OCI-LY3 (cell line): Measurements from ENCODE around the gene RAB38.

Experiments used
- H2AFZ ChIP-seq: fragments of 200-600, 300-600 bp; shearing (Covaris generic); 2 replicates; pipeline ENCODE4 v1.6.0; 2014; ENCODE audit warnings: antibody characterized with exemption, low read depth, low read length
- H3K27ac ChIP-seq: fragments of 200-600, 300-600 bp; sonication (generic); 2 replicates; pipeline ENCODE4 v1.5.1; 2014; ENCODE audit warnings: mild to moderate bottlenecking, low read length, moderate library complexity, mixed read lengths
- H3K27me3 ChIP-seq: fragments of 200-600, 300-600 bp; sonication (generic); 2 replicates; pipeline ENCODE4 v1.6.1; 2014; ENCODE audit warnings: low read depth, low read length, mixed read lengths
- H3K36me3 ChIP-seq: fragments of 200-600, 300-600 bp; sonication (generic); replicated peaks from 2 replicates; pipeline ENCODE3; 2014; ENCODE audit warnings: low read depth, low read length, mixed read lengths
- H3K4me1 ChIP-seq: fragments of 300-600, 200-600 bp; sonication (generic); 2 replicates; pipeline ENCODE4 v1.6.1; 2014; ENCODE audit warnings: low read length, mixed read lengths
- H3K4me2 ChIP-seq: fragments of 200-600, 300-600 bp; sonication (generic); 2 replicates; pipeline ENCODE4 v1.6.1; 2014; ENCODE audit warnings: low read length, mixed read lengths
- H3K4me3 ChIP-seq: fragments of 300-600, 200-600 bp; sonication (generic); 2 replicates; pipeline ENCODE4 v1.5.1; 2014; ENCODE audit warnings: antibody characterized with exemption, mild to moderate bottlenecking, low read length, moderate library complexity
- H3K79me2 ChIP-seq: fragments of 300-600, 200-600 bp; shearing (Covaris generic); 2 replicates; pipeline ENCODE4 v1.6.1; 2014; ENCODE audit warnings: mild to moderate bottlenecking, low read length, mixed read lengths
- H3K9ac ChIP-seq: fragments of 300-600, 200-600 bp; shearing (Covaris generic); 2 replicates; pipeline ENCODE4 v1.6.0; 2014; ENCODE audit warnings: mild to moderate bottlenecking, low read length, moderate library complexity
- H3K9me3 ChIP-seq: fragments of 200-600, 300-600 bp; shearing (Covaris generic); 2 replicates; pipeline ENCODE4 v1.6.1; 2014; ENCODE audit warnings: low read length, mixed read lengths; ENCODE audit not compliant: insufficient read depth
- H4K20me1 ChIP-seq: fragments of 200-600, 300-600 bp; sonication (generic); 2 replicates; pipeline ENCODE4 v1.6.1; 2016; ENCODE audit warnings: low read length, mixed read lengths; ENCODE audit not compliant: insufficient read depth
- CTCF ChIP-seq: fragments of 200-600, 300-600 bp; sonication (generic); IDR thresholded peaks from 2 replicates; pipeline ENCODE4 v1.5.1; 2014; ENCODE audit warnings: antibody characterized with exemption, low read length, low read depth
- EZH2phosphoT487 ChIP-seq: fragments of 200-600 bp; shearing (Covaris generic); IDR thresholded peaks from 2 replicates; pipeline ENCODE4 v1.6.1; 2018; ENCODE audit warnings: antibody characterized with exemption, mixed run types, low read depth

Gene RAB38

DNA sequence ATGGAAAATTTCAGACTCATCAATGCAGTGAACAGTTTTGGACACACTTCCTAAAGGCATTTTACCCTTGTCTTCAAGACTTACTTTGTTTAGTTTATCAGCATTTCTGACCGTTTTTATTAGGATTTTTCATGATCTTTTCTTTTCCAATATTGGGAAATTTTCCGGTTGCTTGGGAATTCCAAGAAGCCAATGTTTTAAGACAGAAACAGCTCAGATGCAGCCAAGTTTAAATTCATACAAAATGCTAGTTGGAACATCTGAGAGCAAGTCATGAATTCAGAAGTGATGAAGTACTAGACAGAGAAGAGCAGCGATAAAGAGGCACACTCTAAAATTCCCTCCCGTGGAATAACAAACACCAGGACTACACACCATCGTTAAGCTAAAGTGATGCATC lies 68.6 kb downstream of the RAB38 start:
- TF ChIP-seq CTCF, result no peak
- Histone ChIP-seq H3K36me3 (no peaks in the 10 kb centered on the region), H3K4me3 (no peak overlapping the region), H3K4me1 (peaks cover 28% of the 10 kb centered on the region), H3K79me2 (no peaks in the 10 kb centered on the region), H3K27me3 (no peaks in the 10 kb centered on the region), H3K9ac (no peak overlapping the region), H4K20me1 (no peaks in the 10 kb centered on the region), H3K9me3 (no peaks in the 10 kb centered on the region), H3K27ac (no peak overlapping the region), H2AFZ (no peak overlapping the region), H3K4me2 (no peak overlapping the region)

DNA sequence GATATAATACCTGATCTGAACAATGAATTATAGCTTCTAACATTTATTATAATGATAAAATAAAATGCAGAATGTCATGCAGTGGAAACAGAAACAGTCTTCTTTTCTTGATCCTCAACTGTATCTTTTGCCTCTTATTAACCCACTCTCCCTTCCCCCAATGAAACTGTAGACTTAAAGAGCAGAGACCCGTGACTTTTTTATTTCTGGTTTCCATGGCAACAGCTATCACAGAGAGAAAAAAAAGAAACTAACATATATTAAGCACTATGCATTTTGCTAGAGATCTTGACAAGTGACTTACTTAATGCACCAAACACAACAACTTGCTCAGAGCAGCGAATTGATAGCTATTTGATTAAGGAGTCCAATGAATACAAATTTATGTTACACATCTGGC lies 69.3 kb downstream of the RAB38 start:
- no peaks in the 10 kb centered on the region for H3K36me3 ChIP-seq
- no peaks in the 10 kb centered on the region for H4K20me1 ChIP-seq
- no peaks in the 10 kb centered on the region for H3K27me3 ChIP-seq
- no peak overlapping the region for H2AFZ ChIP-seq
- H3K4me2 ChIP-seq, result peak overlapping the region; percentile 13; the same call in 1 of the 2 replicates
- H3K4me3 ChIP-seq, result no peak overlapping the region
- H3K27ac ChIP-seq, result no peak overlapping the region
- no peak overlapping the region for H3K9ac ChIP-seq
- no peaks in the 10 kb centered on the region for H3K9me3 ChIP-seq
- H3K4me1 ChIP-seq, result peaks cover 28% of the 10 kb centered on the region
- H3K79me2 ChIP-seq, result no peaks in the 10 kb centered on the region
- TF ChIP-seq EZH2phosphoT487 (no peak), CTCF (no peak)

GRCh38 chr11:88105526-88105925 lies 69.7 kb downstream of the RAB38 start:
- no peak overlapping the region for H2AFZ ChIP-seq
- H3K4me3 ChIP-seq, result no peak overlapping the region
- H3K27ac ChIP-seq, result no peak overlapping the region
- H3K79me2 ChIP-seq, result no peaks in the 10 kb centered on the region
- no peak for TF ChIP-seq CTCF
- TF ChIP-seq EZH2phosphoT487, result no peak
- no peaks in the 10 kb centered on the region for H4K20me1 ChIP-seq
- H3K27me3 ChIP-seq, result no peaks in the 10 kb centered on the region
- no peak overlapping the region for H3K4me2 ChIP-seq
- no peaks in the 10 kb centered on the region for H3K9me3 ChIP-seq
- peaks cover 28% of the 10 kb centered on the region for H3K4me1 ChIP-seq
- no peak overlapping the region for H3K9ac ChIP-seq
- no peaks in the 10 kb centered on the region for H3K36me3 ChIP-seq

- Histone ChIP-seq H3K79me2 (no peaks in the 10 kb centered on the region), H3K4me2 (no peak overlapping the region), H2AFZ (no peak overlapping the region), H3K27me3 (no peaks in the 10 kb centered on the region), H3K9me3 (no peaks in the 10 kb centered on the region), H3K36me3 (no peaks in the 10 kb centered on the region), H3K4me1 (peaks cover 28% of the 10 kb centered on the region), H3K9ac (no peak overlapping the region), H3K4me3 (no peak overlapping the region), H3K27ac (no peak overlapping the region), H4K20me1 (no peaks in the 10 kb centered on the region)
- no peak for TF ChIP-seq CTCF
- TF ChIP-seq EZH2phosphoT487, result no peak
Observed at GRCh38 chr11:88104408-88104807, 70.8 kb downstream of the RAB38 start.
